GM12878 (cell line): Measurements from ENCODE around the gene AGER. TPM values are rescaled to one million over a fixed set of nuclear protein-coding genes. Genes with fewer than 3 reads are reported as not detected.

Experiments
- ATAC-seq: fragments of 200-7000 bp; cut with Tn5 transposase; 3 replicates; pipeline ENCODE4 v1.9.1; 2020; ENCODE audit warnings: mild to moderate bottlenecking, moderate library complexity
- BruUV-seq: library from RNA; stranded (reverse); fragments of 400-500 nt; replicated peaks from 2 replicates; lab custom pipeline; 2021; lab: Mats Ljungman, UMichigan
- CTCF ChIA-PET: fragments of 300-600 bp; sonication (Branson Sonifier 250); formaldehyde crosslinking; extraction: SDS; loops from one replicate; lab custom pipeline; 2021; ENCODE audit warnings: inconsistent platforms; lab: Yijun Ruan, JAX
- POLR2A ChIA-PET: fragments of 350-600 bp; formaldehyde crosslinking; extraction: SDS; loops from one replicate; lab custom pipeline; 2021; ENCODE audit warnings: inconsistent platforms; lab: Charles Lee
- RAD21 ChIA-PET: fragments of 300-600 bp; sonication (Branson Sonifier 250); formaldehyde crosslinking; loops from one replicate; lab custom pipeline; 2023; ENCODE audit warnings: antibody characterized with exemption; ENCODE audit not compliant: unreplicated experiment; lab: Charles Lee
- SMC1A ChIA-PET: fragments of 300-600 bp; sonication (Branson Sonifier 250); formaldehyde crosslinking; loops from one replicate; lab custom pipeline; 2023; ENCODE audit not compliant: unreplicated experiment, uncharacterized antibody; lab: Charles Lee
- DNase-seq: peaks from one replicate; pipeline ENCODE4 v3.0.0-alpha.2; 2011; ENCODE audit warnings: low read depth, low spot score
- FAIRE-seq: peaks from 3 replicates; lab custom pipeline; 2011; peaks lifted over from hg19 to GRCh38; lab: Jason Lieb, UNC
- H2AFZ ChIP-seq: 2 replicates; pipeline ENCODE4 v1.6.0; 2011; ENCODE audit warnings: low read depth, low read length, control low read depth; ENCODE audit not compliant: control insufficient read depth
- H3K27ac ChIP-seq: 2 replicates; pipeline ENCODE4 v1.5.1; 2011; ENCODE audit warnings: control low read depth; ENCODE audit not compliant: control insufficient read depth, insufficient read depth
- H3K27me3 ChIP-seq, 2 experiments: replicated peaks in 1 of 2; 2 replicates each; pipeline versions ENCODE4 v1.6.0 to v1.6.1; 2011; ENCODE audit warnings: low read length in 1 of 2; ENCODE audit not compliant: control insufficient read depth in 2 of 2, insufficient read depth in 2 of 2
- H3K36me3 ChIP-seq, 2 experiments: 2 replicates each; pipeline ENCODE4 v1.5.1; 2011; ENCODE audit warnings: low read length in 1 of 2; ENCODE audit not compliant: control insufficient read depth in 2 of 2, insufficient read depth in 2 of 2
- H3K4me1 ChIP-seq: 2 replicates; pipeline ENCODE4 v1.6.1; 2011; ENCODE audit warnings: mild to moderate bottlenecking, low read length, moderate library complexity, mixed read lengths; ENCODE audit not compliant: control insufficient read depth, insufficient read depth
- H3K4me2 ChIP-seq: 2 replicates; pipeline ENCODE4 v1.6.0; 2011; ENCODE audit warnings: control low read depth; ENCODE audit not compliant: control insufficient read depth, insufficient read depth
- H3K4me3 ChIP-seq: fragments of 200-600 bp; sonication (generic); 2 replicates; pipeline ENCODE4 v1.5.1; 2016
- H3K79me2 ChIP-seq: 2 replicates; pipeline ENCODE4 v1.6.0; 2011; ENCODE audit warnings: low read length; ENCODE audit not compliant: control insufficient read depth, insufficient read depth
- H3K9ac ChIP-seq: 2 replicates; pipeline ENCODE4 v1.8.0; 2011; ENCODE audit warnings: low read length, control low read depth, mixed read lengths; ENCODE audit not compliant: control insufficient read depth, insufficient read depth
- H3K9me3 ChIP-seq: replicated peaks from 3 replicates; pipeline ENCODE4 v1.5.1; 2011; ENCODE audit warnings: mild to moderate bottlenecking, low read length; ENCODE audit not compliant: control insufficient read depth, insufficient read depth
- H4K20me1 ChIP-seq: 2 replicates; pipeline ENCODE4 v1.6.0; 2011; ENCODE audit not compliant: control insufficient read depth, insufficient read depth
- EED ChIP-seq: sonication (generic); IDR thresholded peaks from 2 replicates; pipeline ENCODE4 v1.6.1; 2016; ENCODE audit warnings: antibody characterized with exemption, low read depth
- FOS ChIP-seq: IDR thresholded peaks from 3 replicates; pipeline ENCODE4 v1.6.1; 2011; ENCODE audit warnings: borderline replicate concordance; ENCODE audit not compliant: insufficient read length; ENCODE audit errors: extremely low read depth
- FOXK2 ChIP-seq: fragments of 450-650 bp; IDR thresholded peaks from 2 replicates; pipeline ENCODE4 v1.6.1; 2017; ENCODE audit warnings: mild to moderate bottlenecking, moderate library complexity
- MAX ChIP-seq: IDR thresholded peaks from 2 replicates; pipeline ENCODE4 v1.6.1; 2012; ENCODE audit warnings: low read depth, low read length, improper control_type of control experiment
- MEF2A ChIP-seq: IDR thresholded peaks from 2 replicates; pipeline ENCODE4 v1.6.1; 2011; ENCODE audit warnings: low read depth, mild to moderate bottlenecking, low read length, moderate library complexity; ENCODE audit not compliant: insufficient read depth
- MEF2B ChIP-seq: fragments of 450-650 bp; IDR thresholded peaks from 2 replicates; pipeline ENCODE4 v1.6.1; 2018; ENCODE audit warnings: mild to moderate bottlenecking, moderate library complexity; ENCODE audit not compliant: partially characterized antibody, poor library complexity, severe bottlenecking
- NBN ChIP-seq: fragments of 450-650 bp; IDR thresholded peaks from 2 replicates; pipeline ENCODE4 v1.6.1; 2016
- NR2C2 ChIP-seq: IDR thresholded peaks from 2 replicates; pipeline ENCODE4 v1.6.1; 2011; ENCODE audit warnings: borderline replicate concordance, low read depth; ENCODE audit not compliant: control insufficient read depth, insufficient read length
- POU2F2 ChIP-seq: IDR thresholded peaks from 3 replicates; pipeline ENCODE4 v1.6.1; 2011; ENCODE audit warnings: low read depth, mild to moderate bottlenecking, low read length, borderline replicate concordance
- RB1 ChIP-seq: fragments of 450-650 bp; formaldehyde crosslinking; IDR thresholded peaks from 2 replicates; pipeline ENCODE4 v1.6.1; 2017; ENCODE audit warnings: mild to moderate bottlenecking, borderline replicate concordance
- RELB ChIP-seq: fragments of 450-650 bp; IDR thresholded peaks from 2 replicates; pipeline ENCODE4 v1.6.1; 2017; ENCODE audit warnings: low read depth, mild to moderate bottlenecking, moderate library complexity
- RFX5 ChIP-seq: IDR thresholded peaks from 2 replicates; pipeline ENCODE4 v1.6.1; 2011; ENCODE audit warnings: low read depth, low read length, improper control_type of control experiment
- SIX5 ChIP-seq: IDR thresholded peaks from 2 replicates; pipeline ENCODE4 v1.6.1; 2011; ENCODE audit warnings: mild to moderate bottlenecking, low read depth, low read length, moderate library complexity; ENCODE audit not compliant: severe bottlenecking
- SMAD1 ChIP-seq: fragments of 450-650 bp; IDR thresholded peaks from 2 replicates; pipeline ENCODE4 v1.6.1; 2018; ENCODE audit warnings: mild to moderate bottlenecking, low read depth; ENCODE audit not compliant: partially characterized antibody
- SMC3 ChIP-seq: IDR thresholded peaks from 2 replicates; pipeline ENCODE4 v1.6.1; 2011; ENCODE audit warnings: low read length, improper control_type of control experiment, borderline replicate concordance
- WGBS: methylation state at CpG from one replicate; pipeline ENCODE4 v1.1.6; 2016; ENCODE audit warnings: low lambda C conversion rate; ENCODE audit not compliant: insufficient replicate concordance, insufficient coverage; ENCODE audit errors: missing lambda C conversion rate; 5-methylcytosine and 5-hydroxymethylcytosine counted together
- in situ Hi-C: fragments of 300-500 bp; cut with MboI; formaldehyde crosslinking; loops from 9 replicates; pipeline ENCODE4 v1.14.3; 2018; ENCODE audit warnings: mixed read lengths
- intact Hi-C: fragments of 100-400 bp; cut with micrococcal nuclease; formaldehyde crosslinking; loops from one replicate; pipeline ENCODE4 v1.14.2; 2022; ENCODE audit not compliant: unreplicated experiment
- polyA plus RNA-seq, 11 experiments: library from polyadenylated mRNA; depleted of rRNA in 4 of 11; unstranded in 6 of 11; stranded (reverse) in 5 of 11; fragments of >200 nt; fragmentation: Nextera tagmentation in 4 of 11; fragmentation: Illumina TruSeq in 1 of 11; extraction: Ambion mirVana in 4 of 11; extraction: Trizol in 1 of 11; gene quantifications; 1 replicate in 1 of 11; 2 replicates in 10 of 11; pipeline versions ENCODE4 v1.2.1 to v1.2.3, GENCODE V29; 2011 to 2016; ENCODE audit warnings: inconsistent platforms in 2 of 11, missing spikeins in 2 of 11, low read depth in 1 of 11
- total RNA-seq, 4 experiments: library from RNA; depleted of rRNA in 3 of 4; stranded (reverse); fragments of >200 nt in 3 of 4; fragmentation: Illumina TruSeq in 1 of 4; extraction: Trizol in 1 of 4; gene quantifications; 2 replicates each; pipeline versions ENCODE4 v1.2.1 to v1.2.3, GENCODE V29; 2013 to 2021
- TF ChIP-seq, protein P1 (sequence below): fragments of 450-650 bp; formaldehyde crosslinking; IDR thresholded peaks from 2 replicates; pipeline ENCODE4 v1.4.0; 2020; ENCODE audit warnings: mild to moderate bottlenecking, moderate library complexity

AGER gene
- total and polyA plus RNA-seq, 10 of the 15 experiments (the other 5 are each of a cell fraction or from before 2014, with no cell fraction given) = 1.1 to 18.2 (median 3.9) TPM

GRCh38 chr6:32153564-32154513, 30.2 kb downstream of the AGER start, which contains the start of gene PPT2:
Gene PPT2, plus strand, starts transcription at chr6:32154141. Its CDS starts 454 bp downstream, at chr6:32154595.
- ChIA-PET CTCF (interaction anchor here (1.0 to 1.2 kb wide), 4 partner anchors 8 to 42 kb away, joined by 4 to 7 read pairs (median 6); partner anchors contain the start of gene FKBPL), POLR2A (interaction anchor here (0.7 to 1.0 kb wide), 2 partner anchors 25 to 183 kb away, joined by 3 to 7 read pairs; partner anchors contain the start of gene ATF6B), RAD21 (interaction anchor here (1.0 to 1.3 kb wide), 2 partner anchors 35 to 42 kb away, joined by 4 to 5 read pairs; no protein-coding TSS in a partner anchor), SMC1A (interaction anchor here (1.0 to 1.1 kb wide), 2 partner anchors 35 to 42 kb away, joined by 4 to 5 read pairs; no protein-coding TSS in a partner anchor)
- H3K27me3 ChIP-seq = peaks cover 0 to 8% of the 10 kb centered on the region in 2 experiments
- ATAC-seq = peak; percentile 79
- in situ Hi-C loops = no loop called here
- DNase-seq = no peak
- H3K4me2 ChIP-seq = peak within 1 kb of the TSS; percentile 85
- peak within 1 kb of the TSS; percentile 77 for H2AFZ ChIP-seq
- H4K20me1 ChIP-seq = no peaks in the 10 kb centered on the region
- WGBS = 8% methylated on average over 45 of the region's 52 CpGs
- no peaks in the 10 kb centered on the region; a peak in 2 of 4 replicates for H3K36me3 ChIP-seq
- H3K79me2 ChIP-seq = no peaks in the 10 kb centered on the region
- H3K9ac ChIP-seq = peak within 1 kb of the TSS; percentile 45
- H3K27ac ChIP-seq = peak within 1 kb of the TSS; percentile 11; the same call in 1 of the 2 replicates
- TSS peak; percentile 87 for BruUV-seq
- H3K9me3 ChIP-seq = no peaks in the 10 kb centered on the region; the same call in 2 of the 3 replicates
- H3K4me1 ChIP-seq = peaks cover 3% of the 10 kb centered on the region; the same call in 1 of the 2 replicates
- H3K4me3 ChIP-seq = peak within 1 kb of the TSS; percentile 94
- intact Hi-C loops = loop anchor here (2.0 to 10.0 kb wide), 3 partner anchors 35 to 109 kb away; no protein-coding TSS in a partner anchor
- peak; percentile 27 for FAIRE-seq
- TF ChIP-seq SIX5 (no peak), RFX5 (no peak), FOS (no peak), MEF2B (peak; percentile 76), SMAD1 (no peak), FOXK2 (peak; percentile 94), NR2C2 (no peak), RELB (0 out of 2 replicates have a peak, but pooled peaks have one; percentile 9), SMC3 (0 out of 2 replicates have a peak, but pooled peaks have one; percentile 8), NBN (peak; percentile 50; the same call in 1 of the 2 replicates), EED (no peak), RB1 (no peak), POU2F2 (no peak), MAX (0 out of 2 replicates have a peak, but pooled peaks have one; percentile 22), MEF2A (no peak)
- TF ChIP-seq, protein P1, sequence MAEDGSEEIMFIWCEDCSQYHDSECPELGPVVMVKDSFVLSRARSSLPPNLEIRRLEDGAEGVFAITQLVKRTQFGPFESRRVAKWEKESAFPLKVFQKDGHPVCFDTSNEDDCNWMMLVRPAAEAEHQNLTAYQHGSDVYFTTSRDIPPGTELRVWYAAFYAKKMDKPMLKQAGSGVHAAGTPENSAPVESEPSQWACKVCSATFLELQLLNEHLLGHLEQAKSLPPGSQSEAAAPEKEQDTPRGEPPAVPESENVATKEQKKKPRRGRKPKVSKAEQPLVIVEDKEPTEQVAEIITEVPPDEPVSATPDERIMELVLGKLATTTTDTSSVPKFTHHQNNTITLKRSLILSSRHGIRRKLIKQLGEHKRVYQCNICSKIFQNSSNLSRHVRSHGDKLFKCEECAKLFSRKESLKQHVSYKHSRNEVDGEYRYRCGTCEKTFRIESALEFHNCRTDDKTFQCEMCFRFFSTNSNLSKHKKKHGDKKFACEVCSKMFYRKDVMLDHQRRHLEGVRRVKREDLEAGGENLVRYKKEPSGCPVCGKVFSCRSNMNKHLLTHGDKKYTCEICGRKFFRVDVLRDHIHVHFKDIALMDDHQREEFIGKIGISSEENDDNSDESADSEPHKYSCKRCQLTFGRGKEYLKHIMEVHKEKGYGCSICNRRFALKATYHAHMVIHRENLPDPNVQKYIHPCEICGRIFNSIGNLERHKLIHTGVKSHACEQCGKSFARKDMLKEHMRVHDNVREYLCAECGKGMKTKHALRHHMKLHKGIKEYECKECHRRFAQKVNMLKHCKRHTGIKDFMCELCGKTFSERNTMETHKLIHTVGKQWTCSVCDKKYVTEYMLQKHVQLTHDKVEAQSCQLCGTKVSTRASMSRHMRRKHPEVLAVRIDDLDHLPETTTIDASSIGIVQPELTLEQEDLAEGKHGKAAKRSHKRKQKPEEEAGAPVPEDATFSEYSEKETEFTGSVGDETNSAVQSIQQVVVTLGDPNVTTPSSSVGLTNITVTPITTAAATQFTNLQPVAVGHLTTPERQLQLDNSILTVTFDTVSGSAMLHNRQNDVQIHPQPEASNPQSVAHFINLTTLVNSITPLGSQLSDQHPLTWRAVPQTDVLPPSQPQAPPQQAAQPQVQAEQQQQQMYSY = no peak
